Measurements from ENCODE around the gene SIGLEC14. TPM values are rescaled to one million over a fixed set of nuclear protein-coding genes. Genes with fewer than 3 reads are reported as not detected.
"Not testable (repeated sequence)": the region's sequence is repeated elsewhere in the genome, so short reads cannot be mapped to it uniquely, and the experiment has no call there.

The SIGLEC14 gene
- total and polyA plus RNA-seq, 2 donors (not counting 1 experiment from before 2014, with no cell fraction given), result not detected

- no peaks in the 10 kb centered on the region for H3K27me3 ChIP-seq (ENCODE audit: control insufficient read depth, insufficient read depth, low read length)
- no peak overlapping the region for H3K27ac ChIP-seq (ENCODE audit: insufficient read depth, low read length)
- no peaks in the 10 kb centered on the region for H3K79me2 ChIP-seq (ENCODE audit: control insufficient read depth, insufficient read depth, low read length)
- no peaks in the 10 kb centered on the region for H3K9me3 ChIP-seq (ENCODE audit: control insufficient read depth, insufficient read depth, low read depth, low read length)
- no peak overlapping the region for H3K9ac ChIP-seq (ENCODE audit: insufficient read depth, low read length)
- no peaks in the 10 kb centered on the region for H3K4me1 ChIP-seq (ENCODE audit: control insufficient read depth, extremely low read depth, insufficient read depth, low read length)
- TF ChIP-seq EZH2 (IDR thresholded peaks at IDR 0.05; ENCODE audit: low read length, missing control alignments), result no peak
- TF ChIP-seq, protein P1, sequence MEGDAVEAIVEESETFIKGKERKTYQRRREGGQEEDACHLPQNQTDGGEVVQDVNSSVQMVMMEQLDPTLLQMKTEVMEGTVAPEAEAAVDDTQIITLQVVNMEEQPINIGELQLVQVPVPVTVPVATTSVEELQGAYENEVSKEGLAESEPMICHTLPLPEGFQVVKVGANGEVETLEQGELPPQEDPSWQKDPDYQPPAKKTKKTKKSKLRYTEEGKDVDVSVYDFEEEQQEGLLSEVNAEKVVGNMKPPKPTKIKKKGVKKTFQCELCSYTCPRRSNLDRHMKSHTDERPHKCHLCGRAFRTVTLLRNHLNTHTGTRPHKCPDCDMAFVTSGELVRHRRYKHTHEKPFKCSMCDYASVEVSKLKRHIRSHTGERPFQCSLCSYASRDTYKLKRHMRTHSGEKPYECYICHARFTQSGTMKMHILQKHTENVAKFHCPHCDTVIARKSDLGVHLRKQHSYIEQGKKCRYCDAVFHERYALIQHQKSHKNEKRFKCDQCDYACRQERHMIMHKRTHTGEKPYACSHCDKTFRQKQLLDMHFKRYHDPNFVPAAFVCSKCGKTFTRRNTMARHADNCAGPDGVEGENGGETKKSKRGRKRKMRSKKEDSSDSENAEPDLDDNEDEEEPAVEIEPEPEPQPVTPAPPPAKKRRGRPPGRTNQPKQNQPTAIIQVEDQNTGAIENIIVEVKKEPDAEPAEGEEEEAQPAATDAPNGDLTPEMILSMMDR (conservative IDR thresholded peaks at IDR 0.05 in 1 of 2, IDR thresholded peaks at IDR 0.05 in 1 of 2; ENCODE audit: low read depth in 1 of 2, low read length in 2 of 2), result no peak
- H3K4me2 ChIP-seq (ENCODE audit: extremely low read depth, insufficient read depth, low read length), result no peak overlapping the region
- no peaks in the 10 kb centered on the region for H3K36me3 ChIP-seq (ENCODE audit: control insufficient read depth, insufficient read depth, low read length)
- H2AFZ ChIP-seq (ENCODE audit: low read length), result no peak overlapping the region
- no peaks in the 10 kb centered on the region for H4K20me1 ChIP-seq (ENCODE audit: control insufficient read depth, extremely low read depth, insufficient read depth, low read length)
- DNase-seq (ENCODE audit: low read depth in 2 of 2), result no peak
- no peak overlapping the region for H3K4me3 ChIP-seq (replicated peaks in 1 of 4; ENCODE audit: control extremely low read depth in 1 of 4, insufficient read depth in 1 of 4, low read depth in 3 of 4, low read length in 4 of 4)
Observed at GRCh38 chr19:51680474-51680873, 33.8 kb upstream of the SIGLEC14 start.

- Histone ChIP-seq H3K79me2 (ENCODE audit: control insufficient read depth, insufficient read depth, low read length) (no peaks in the 10 kb centered on the region), H3K27ac (ENCODE audit: insufficient read depth, low read length) (no peak overlapping the region), H3K9me3 (ENCODE audit: control insufficient read depth, insufficient read depth, low read depth, low read length) (no peaks in the 10 kb centered on the region), H3K4me1 (ENCODE audit: control insufficient read depth, extremely low read depth, insufficient read depth, low read length) (no peaks in the 10 kb centered on the region), H3K36me3 (ENCODE audit: control insufficient read depth, insufficient read depth, low read length) (no peaks in the 10 kb centered on the region), H2AFZ (ENCODE audit: low read length) (no peak overlapping the region), H3K9ac (ENCODE audit: insufficient read depth, low read length) (no peak overlapping the region), H3K4me2 (ENCODE audit: extremely low read depth, insufficient read depth, low read length) (no peak overlapping the region), H3K27me3 (ENCODE audit: control insufficient read depth, insufficient read depth, low read length) (no peaks in the 10 kb centered on the region), H3K4me3 (replicated peaks in 1 of 4; ENCODE audit: control extremely low read depth in 1 of 4, insufficient read depth in 1 of 4, low read depth in 3 of 4, low read length in 4 of 4) (no peak overlapping the region), H4K20me1 (ENCODE audit: control insufficient read depth, extremely low read depth, insufficient read depth, low read length) (no peaks in the 10 kb centered on the region)
- TF ChIP-seq, protein P1 (conservative IDR thresholded peaks at IDR 0.05 in 1 of 2, IDR thresholded peaks at IDR 0.05 in 1 of 2; ENCODE audit: low read depth in 1 of 2, low read length in 2 of 2), result no peak
- TF ChIP-seq EZH2 (IDR thresholded peaks at IDR 0.05; ENCODE audit: low read length, missing control alignments), result no peak
- DNase-seq (ENCODE audit: low read depth in 2 of 2), result no peak
Observed at GRCh38 chr19:51676566-51677083, 30.0 kb upstream of the SIGLEC14 start.

DNA sequence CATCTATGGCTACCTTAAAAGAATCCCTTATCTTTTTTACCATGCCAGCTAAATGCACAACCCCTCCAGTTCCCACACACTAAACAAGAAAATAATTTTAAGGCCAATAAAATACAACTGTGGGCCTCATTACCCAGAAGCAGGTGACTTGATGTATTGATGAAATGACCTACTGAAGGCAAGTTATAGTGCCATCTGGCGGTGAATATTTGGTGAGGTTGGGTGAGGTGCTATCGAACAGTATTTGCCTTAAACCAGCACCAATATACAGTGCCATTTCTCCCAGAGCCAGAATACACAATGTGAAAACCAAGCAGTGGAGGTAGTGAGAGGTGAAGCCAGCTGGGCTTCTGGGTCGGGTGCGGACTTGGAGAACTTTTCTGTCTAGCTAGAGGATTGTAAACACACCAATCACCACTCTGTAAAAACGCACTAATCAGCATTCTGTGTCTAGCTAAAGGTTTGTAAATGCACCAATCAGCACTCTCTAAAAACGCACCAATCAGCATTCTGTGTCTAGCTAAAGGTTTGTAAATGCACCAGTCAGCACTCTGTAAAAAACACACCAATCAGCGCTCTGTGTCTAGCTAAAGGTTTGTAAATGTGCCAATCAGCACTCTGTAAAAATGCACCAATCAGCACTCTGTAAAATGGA lies 29.4 kb upstream of the SIGLEC14 start:
- not testable (repeated sequence) for H3K4me2 ChIP-seq (ENCODE audit: extremely low read depth, insufficient read depth, low read length); H3K79me2 ChIP-seq (ENCODE audit: control insufficient read depth, insufficient read depth, low read length); H3K4me3 ChIP-seq (replicated peaks in 1 of 4; ENCODE audit: control extremely low read depth in 1 of 4, insufficient read depth in 1 of 4, low read depth in 3 of 4, low read length in 4 of 4); H3K36me3 ChIP-seq (ENCODE audit: control insufficient read depth, insufficient read depth, low read length); H3K9me3 ChIP-seq (ENCODE audit: control insufficient read depth, insufficient read depth, low read depth, low read length); H3K9ac ChIP-seq (ENCODE audit: insufficient read depth, low read length); H3K27me3 ChIP-seq (ENCODE audit: control insufficient read depth, insufficient read depth, low read length); H2AFZ ChIP-seq (ENCODE audit: low read length); H4K20me1 ChIP-seq (ENCODE audit: control insufficient read depth, extremely low read depth, insufficient read depth, low read length); H3K27ac ChIP-seq (ENCODE audit: insufficient read depth, low read length); H3K4me1 ChIP-seq (ENCODE audit: control insufficient read depth, extremely low read depth, insufficient read depth, low read length)
- DNase-seq (ENCODE audit: low read depth in 2 of 2), result peak in 1 of 2 donors; percentile 35
- TF ChIP-seq, protein P1 (conservative IDR thresholded peaks at IDR 0.05 in 1 of 2, IDR thresholded peaks at IDR 0.05 in 1 of 2; ENCODE audit: low read depth in 1 of 2, low read length in 2 of 2), result peak in 1 of 2 donors; percentile 39
